GM23248 (cell line): Measurements from ENCODE around the gene SPATS1. TPM values are rescaled to one million over a fixed set of nuclear protein-coding genes. Genes with fewer than 3 reads are reported as not detected.

Experiments used
- DNase-seq: peaks from one replicate; pipeline ENCODE4 v3.0.0-alpha.2; 2015
- H2AFZ ChIP-seq: fragments of 200-600 bp; sonication (generic); 2 replicates; pipeline ENCODE4 v1.6.1; 2016; ENCODE audit warnings: antibody characterized with exemption
- H3F3A ChIP-seq: fragments of 200-600 bp; sonication (generic); 2 replicates; pipeline ENCODE4 v1.6.1; 2016; ENCODE audit warnings: mild to moderate bottlenecking, antibody characterized with exemption, mixed run types; ENCODE audit not compliant: insufficient read depth
- H3K27ac ChIP-seq: fragments of 200-600 bp; sonication (generic); 2 replicates; pipeline ENCODE4 v1.5.1; 2016; ENCODE audit warnings: mild to moderate bottlenecking
- H3K27me3 ChIP-seq: fragments of 200-600 bp; sonication (generic); replicated peaks from 2 replicates; pipeline ENCODE4 v1.6.1; 2016; ENCODE audit warnings: mild to moderate bottlenecking; ENCODE audit not compliant: insufficient read depth
- H3K36me3 ChIP-seq: fragments of 200-600 bp; sonication (generic); 2 replicates; pipeline ENCODE4 v1.6.1; 2016; ENCODE audit warnings: low read depth, mild to moderate bottlenecking
- H3K4me1 ChIP-seq: fragments of 200-600 bp; sonication (generic); 2 replicates; pipeline ENCODE4 v1.6.1; 2016; ENCODE audit warnings: mild to moderate bottlenecking; ENCODE audit not compliant: insufficient read depth
- H3K4me2 ChIP-seq: fragments of 200-600 bp; sonication (generic); one replicate; pipeline ENCODE4 v1.6.1; 2016; ENCODE audit warnings: mild to moderate bottlenecking; ENCODE audit not compliant: unreplicated experiment
- H3K4me3 ChIP-seq: fragments of 200-600 bp; sonication (generic); 2 replicates; pipeline ENCODE4 v1.5.1; 2016; ENCODE audit warnings: mild to moderate bottlenecking
- H3K79me2 ChIP-seq: fragments of 200-600 bp; sonication (generic); 2 replicates; pipeline ENCODE4 v1.6.1; 2016; ENCODE audit warnings: mild to moderate bottlenecking; ENCODE audit not compliant: insufficient read depth
- H3K9ac ChIP-seq: fragments of 200-600 bp; sonication (generic); 2 replicates; pipeline ENCODE4 v1.6.1; 2016; ENCODE audit warnings: mild to moderate bottlenecking
- H3K9me2 ChIP-seq: fragments of 200-600 bp; sonication (generic); 2 replicates; pipeline ENCODE4 v1.6.1; 2016; ENCODE audit warnings: mixed run types, mild to moderate bottlenecking, moderate library complexity; ENCODE audit not compliant: insufficient read depth
- H3K9me3 ChIP-seq: fragments of 200-600 bp; sonication (generic); one replicate; pipeline ENCODE4 v1.6.1; 2017; ENCODE audit warnings: low read depth
- H4K20me1 ChIP-seq: fragments of 200-600 bp; sonication (generic); 2 replicates; pipeline ENCODE4 v1.6.0; 2016; ENCODE audit not compliant: insufficient read depth
- EZH2 ChIP-seq: fragments of 200-600 bp; sonication (generic); IDR thresholded peaks from 2 replicates; pipeline ENCODE4 v1.6.1; 2018; ENCODE audit warnings: antibody characterized with exemption, mild to moderate bottlenecking; ENCODE audit not compliant: insufficient read depth, poor library complexity, severe bottlenecking
- EZH2phosphoT487 ChIP-seq: fragments of 200-600 bp; sonication (generic); IDR thresholded peaks from 2 replicates; pipeline ENCODE4 v1.6.1; 2018; ENCODE audit warnings: antibody characterized with exemption, moderate library complexity, mild to moderate bottlenecking, low read depth; ENCODE audit not compliant: insufficient read depth
- WGBS, 2 experiments: methylation state at CpG; one replicate each; pipeline ENCODE4 v1.1.6; 2015 to 2017; ENCODE audit warnings: low lambda C conversion rate in 2 of 2, low coverage in 1 of 2; ENCODE audit errors: missing lambda C conversion rate in 2 of 2; 5-methylcytosine and 5-hydroxymethylcytosine counted together
- in situ Hi-C: fragments of 300-500 bp; cut with MboI; formaldehyde crosslinking; loops from 2 replicates; pipeline ENCODE4 v1.15.0; 2020
- polyA plus RNA-seq: library from polyadenylated mRNA; unstranded; fragments of >200 nt; fragmentation: Nextera tagmentation; extraction: Ambion mirVana; gene quantifications from 2 replicates; pipeline ENCODE4 v1.2.1, GENCODE V29; 2016
- total RNA-seq: library from RNA; depleted of rRNA; stranded (reverse); fragments of >200 nt; shearing (Covaris generic); gene quantifications from 2 replicates; pipeline ENCODE4 v1.2.3, GENCODE V29; 2014; rRNA removed

The SPATS1 gene
- total RNA-seq, result not detected in 2 replicates
- not detected in 2 replicates for polyA plus RNA-seq

- H3F3A ChIP-seq, result no peaks in the 10 kb centered on the region
- H3K27ac ChIP-seq, result no peak within 1 kb of the TSS
- no peaks in the 10 kb centered on the region for H3K9me3 ChIP-seq
- DNase-seq, result peak; percentile 46
- no peaks in the 10 kb centered on the region for H3K79me2 ChIP-seq
- H2AFZ ChIP-seq, result peak within 1 kb of the TSS; percentile 34; the same call in 1 of the 2 replicates
- in situ Hi-C loops, result no loop called here
- peak within 1 kb of the TSS; percentile 70 for H3K4me2 ChIP-seq
- peaks cover 47% of the 10 kb centered on the region for H3K27me3 ChIP-seq
- peak within 1 kb of the TSS; percentile 55 for H3K4me3 ChIP-seq
- 3% methylated on average over 26 to 28 of the region's 31 CpGs for WGBS, 2 experiments
- no peak for TF ChIP-seq EZH2phosphoT487
- TF ChIP-seq EZH2, result no peak
- no peaks in the 10 kb centered on the region for H3K36me3 ChIP-seq
- no peaks in the 10 kb centered on the region for H4K20me1 ChIP-seq
- H3K9ac ChIP-seq, result no peak within 1 kb of the TSS
- no peaks in the 10 kb centered on the region for H3K4me1 ChIP-seq
- no peaks in the 10 kb centered on the region for H3K9me2 ChIP-seq
These were observed at the start of gene SPATS1 for GRCh38 chr6:44342489-44342888. SPATS1 (plus strand) TSS chr6:44342650; CDS start chr6:44343096, 446 bp downstream.

DNA sequence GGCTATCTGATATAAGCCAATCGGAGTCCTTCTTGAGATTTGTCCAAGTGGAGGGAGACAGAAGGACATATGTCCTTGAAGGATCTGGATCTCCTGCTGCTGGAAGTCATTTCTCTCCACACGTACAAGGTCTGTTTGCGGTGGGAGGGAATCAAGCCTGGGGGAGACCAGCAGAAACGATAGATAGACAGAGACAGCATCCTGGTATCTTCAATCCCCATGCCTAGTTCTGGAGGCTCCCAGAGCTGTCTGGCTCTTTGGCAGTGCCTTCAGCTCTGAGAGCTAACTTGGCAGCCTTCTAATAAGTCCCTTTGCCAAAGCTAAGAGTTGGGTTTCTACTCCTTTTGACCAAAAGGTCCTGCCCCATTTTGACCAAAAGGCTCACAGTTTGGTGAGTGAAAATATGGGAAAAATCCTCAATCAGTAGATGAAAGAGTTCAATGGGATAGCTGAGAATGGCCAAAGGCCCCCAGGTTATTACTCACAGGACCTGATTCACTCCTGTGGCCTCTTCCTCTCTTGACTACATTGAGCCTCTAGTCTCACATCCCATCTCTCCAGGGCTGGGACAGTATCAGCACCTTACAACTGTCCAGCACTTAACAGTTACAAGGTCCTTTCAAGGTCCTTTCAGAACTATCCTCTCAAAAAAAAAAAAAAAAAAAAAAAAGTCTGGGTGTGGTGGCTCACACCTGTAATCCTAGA lies 49.6 kb upstream of the SPATS1 start:
- TF ChIP-seq EZH2 (no peak), EZH2phosphoT487 (no peak)
- no peaks in the 10 kb centered on the region for H3K9me3 ChIP-seq
- no peaks in the 10 kb centered on the region for H3K79me2 ChIP-seq
- no peak overlapping the region for H3K4me3 ChIP-seq
- H3K4me2 ChIP-seq, result no peak overlapping the region
- H3K27ac ChIP-seq, result no peak overlapping the region
- H3K36me3 ChIP-seq, result no peaks in the 10 kb centered on the region
- no peaks in the 10 kb centered on the region for H4K20me1 ChIP-seq
- no peak overlapping the region for H3K9ac ChIP-seq
- in situ Hi-C loops, result no loop called here
- H3K9me2 ChIP-seq, result no peaks in the 10 kb centered on the region
- no peaks in the 10 kb centered on the region for H3F3A ChIP-seq
- no peak for DNase-seq
- no peaks in the 10 kb centered on the region for H3K4me1 ChIP-seq
- H3K27me3 ChIP-seq, result peaks cover 77% of the 10 kb centered on the region
- 45 to 57% methylated on average over 4 of the region's 4 CpGs for WGBS, 2 experiments
- no peak overlapping the region for H2AFZ ChIP-seq

DNA sequence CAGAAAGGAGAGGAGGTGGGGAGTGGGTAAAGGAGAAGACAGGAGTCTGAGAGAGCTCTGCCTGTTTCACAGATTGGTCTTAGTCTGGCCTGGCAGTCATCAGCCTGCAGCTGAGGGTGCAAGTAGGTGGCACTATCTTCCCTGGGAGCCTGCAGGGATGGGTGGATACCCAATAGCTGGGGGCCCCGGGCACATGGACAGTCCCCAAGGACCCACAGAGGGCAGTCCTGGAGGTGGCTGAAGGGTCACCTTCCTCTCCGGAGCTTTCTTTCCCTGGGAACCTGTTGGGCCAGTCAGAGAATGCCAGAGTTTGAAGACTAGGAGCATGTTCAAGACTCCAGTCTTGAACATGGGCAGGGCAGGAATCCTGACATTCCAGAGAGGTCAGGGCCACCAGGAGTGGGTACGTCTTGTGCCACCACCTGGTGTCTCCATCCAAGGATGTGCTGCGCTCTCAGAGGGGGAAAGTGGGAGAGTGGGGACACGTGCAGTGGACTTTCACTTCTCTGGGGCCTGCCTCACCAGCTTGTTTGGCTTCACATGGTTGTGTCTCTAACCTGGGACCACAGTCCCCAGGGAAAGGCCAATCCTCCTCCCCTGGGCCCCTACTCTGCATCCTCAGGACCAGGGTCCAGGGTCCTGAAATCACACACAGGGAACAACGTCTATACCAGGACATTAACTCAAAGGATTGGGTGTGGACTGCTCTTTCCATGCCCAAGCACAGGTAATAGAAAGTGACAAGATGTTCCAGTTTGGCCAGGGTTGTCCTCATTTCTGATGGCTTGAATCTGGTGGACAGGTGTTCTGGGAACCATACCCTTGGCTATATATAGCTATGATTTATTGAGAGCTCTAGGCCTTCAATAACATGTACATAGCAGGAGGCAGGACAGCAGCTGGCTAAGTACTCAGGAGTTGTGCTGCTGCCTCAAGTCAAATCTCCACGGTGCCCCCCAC lies 47.3 kb upstream of the SPATS1 start:
- Histone ChIP-seq H3K9me3 (no peaks in the 10 kb centered on the region), H3K4me2 (no peak overlapping the region), H3K36me3 (no peaks in the 10 kb centered on the region; the same call in 1 of the 2 replicates), H4K20me1 (no peaks in the 10 kb centered on the region), H3K9ac (no peak overlapping the region), H3K27me3 (peaks cover 69% of the 10 kb centered on the region), H3K79me2 (no peaks in the 10 kb centered on the region), H3K27ac (no peak overlapping the region), H3K4me1 (no peaks in the 10 kb centered on the region), H2AFZ (no peak overlapping the region), H3K4me3 (no peak overlapping the region), H3F3A (peaks cover 6% of the 10 kb centered on the region; the same call in 1 of the 2 replicates), H3K9me2 (no peaks in the 10 kb centered on the region)
- 32 to 40% methylated on average over 7 of the region's 7 CpGs for WGBS, 2 experiments
- TF ChIP-seq EZH2 (no peak), EZH2phosphoT487 (no peak)
- no peak for DNase-seq
- in situ Hi-C loops, result no loop called here
